HG02759 (cell line): ENCODE results near the gene SCYL1.

Experiments
- ATAC-seq: cut with Tn5 transposase; IDR thresholded peaks from one replicate; pipeline ENCODE4 v1.9.1; 2021; ENCODE audit warnings: mild to moderate bottlenecking, moderate library complexity; ENCODE audit not compliant: unreplicated experiment

The SCYL1 gene

DNA sequence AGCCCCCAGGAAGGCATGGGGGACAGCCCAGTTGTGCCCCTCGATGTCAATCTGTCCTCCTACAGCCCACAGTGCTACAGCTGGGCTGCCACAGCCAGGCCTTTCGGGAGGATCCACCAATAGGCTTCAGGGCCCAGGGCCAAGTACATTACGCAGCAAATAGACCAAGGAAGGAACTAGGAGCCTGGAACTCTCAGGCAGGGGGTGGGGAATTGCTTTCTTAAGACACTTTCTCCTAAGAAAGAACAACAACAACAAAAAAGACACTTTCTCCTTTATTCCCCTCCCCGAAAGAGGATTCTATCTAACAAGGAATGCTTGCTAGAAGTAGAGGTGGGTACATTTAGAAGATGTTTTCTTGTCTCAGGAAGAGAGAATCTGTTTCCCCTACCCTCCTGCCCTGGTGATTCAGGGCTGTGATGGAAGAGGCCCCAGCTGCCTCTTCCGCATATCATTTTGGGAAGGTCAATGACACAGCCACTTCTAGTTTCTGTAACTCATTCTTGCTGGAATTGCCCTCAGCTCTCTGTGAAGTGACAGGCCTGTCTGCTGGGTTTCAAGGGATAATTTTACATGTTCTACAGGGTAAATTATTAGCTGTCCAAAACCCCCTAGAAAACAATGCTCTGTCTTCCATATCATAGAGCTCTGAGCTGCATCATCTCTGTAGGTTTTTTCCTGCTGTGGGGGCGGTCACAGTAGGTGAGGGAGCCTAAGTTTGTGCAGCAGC lies 32.1 kb upstream of the SCYL1 start:
- ATAC-seq = no peak

DNA sequence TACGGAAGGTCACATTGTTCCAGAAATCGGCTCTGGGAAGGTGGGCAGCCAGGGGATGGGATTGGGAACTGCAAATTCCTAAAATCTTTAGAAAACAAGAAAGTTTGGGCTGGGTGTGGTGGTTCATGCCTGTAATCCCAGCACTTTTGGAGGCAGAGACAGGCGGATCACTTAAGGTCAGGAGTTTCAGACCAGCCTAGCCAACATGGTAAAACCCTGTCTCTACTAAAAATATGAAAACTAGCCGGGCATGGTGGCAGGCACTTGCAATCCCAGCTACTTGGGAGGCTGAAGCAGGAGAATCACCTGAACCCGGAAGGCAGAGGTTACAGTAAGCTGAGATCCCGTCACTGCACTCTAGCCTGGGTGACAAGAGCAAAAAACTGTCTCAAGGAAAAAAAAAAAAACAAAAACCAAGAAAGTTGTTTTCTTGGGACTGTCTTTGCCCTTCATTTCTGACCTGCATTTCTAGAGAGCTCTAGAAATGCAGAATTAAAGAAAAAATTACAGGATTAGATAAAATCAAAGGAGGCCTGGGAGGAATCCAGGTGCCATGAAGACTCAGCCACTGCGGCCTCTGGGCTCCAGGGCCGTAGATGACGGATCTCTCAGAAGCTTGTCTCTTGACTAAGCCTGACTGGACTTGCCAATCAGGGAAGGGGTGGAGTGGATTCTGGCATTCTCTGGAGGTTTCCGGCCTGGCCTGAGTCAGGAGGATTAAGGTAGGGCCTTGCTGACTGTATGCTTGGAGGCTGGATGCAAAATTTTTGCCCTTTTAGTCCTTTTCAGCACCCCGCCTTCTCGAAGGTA lies 31.3 kb upstream of the SCYL1 start:
- no peak for ATAC-seq

DNA sequence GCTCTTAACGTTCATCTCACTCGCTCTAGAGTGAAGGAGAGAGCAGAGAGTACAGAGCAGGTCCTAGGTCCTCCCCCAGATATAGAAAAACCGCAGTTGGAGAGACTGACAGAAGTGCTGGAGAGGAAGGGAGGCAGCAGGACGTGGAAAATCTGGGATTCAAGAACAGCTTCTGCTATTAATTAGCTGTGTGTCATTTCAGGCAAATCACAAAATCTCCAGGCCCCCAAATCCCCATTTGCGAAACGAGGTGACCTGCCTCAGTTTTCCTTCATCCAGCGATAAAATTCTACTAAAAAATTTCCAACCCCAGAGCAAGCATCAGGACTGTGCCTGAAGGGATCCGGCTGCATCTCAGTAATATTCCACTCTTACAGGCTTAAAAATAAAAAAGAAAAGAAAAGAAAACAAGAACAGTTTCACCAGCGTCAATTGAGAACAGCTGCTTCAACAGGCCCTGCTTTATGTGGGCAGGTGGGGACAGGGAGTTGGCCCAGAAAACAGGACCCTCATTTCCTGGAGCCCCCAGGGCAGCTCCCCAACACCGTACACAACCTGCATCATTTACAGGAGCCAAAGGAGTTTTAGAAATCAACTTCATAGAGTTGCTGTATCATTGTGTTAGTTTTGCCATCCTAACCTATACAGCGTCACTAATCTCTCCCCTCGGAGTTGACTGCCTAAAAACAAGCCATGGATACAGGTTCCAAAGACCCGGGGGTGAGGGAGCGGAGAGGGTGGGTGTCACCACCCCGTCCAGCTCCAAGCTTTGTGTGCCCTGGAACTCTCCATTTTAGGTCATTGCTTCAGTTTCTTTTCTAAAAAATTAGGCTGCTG lies 28.4 kb upstream of the SCYL1 start:
- ATAC-seq = no peak

DNA sequence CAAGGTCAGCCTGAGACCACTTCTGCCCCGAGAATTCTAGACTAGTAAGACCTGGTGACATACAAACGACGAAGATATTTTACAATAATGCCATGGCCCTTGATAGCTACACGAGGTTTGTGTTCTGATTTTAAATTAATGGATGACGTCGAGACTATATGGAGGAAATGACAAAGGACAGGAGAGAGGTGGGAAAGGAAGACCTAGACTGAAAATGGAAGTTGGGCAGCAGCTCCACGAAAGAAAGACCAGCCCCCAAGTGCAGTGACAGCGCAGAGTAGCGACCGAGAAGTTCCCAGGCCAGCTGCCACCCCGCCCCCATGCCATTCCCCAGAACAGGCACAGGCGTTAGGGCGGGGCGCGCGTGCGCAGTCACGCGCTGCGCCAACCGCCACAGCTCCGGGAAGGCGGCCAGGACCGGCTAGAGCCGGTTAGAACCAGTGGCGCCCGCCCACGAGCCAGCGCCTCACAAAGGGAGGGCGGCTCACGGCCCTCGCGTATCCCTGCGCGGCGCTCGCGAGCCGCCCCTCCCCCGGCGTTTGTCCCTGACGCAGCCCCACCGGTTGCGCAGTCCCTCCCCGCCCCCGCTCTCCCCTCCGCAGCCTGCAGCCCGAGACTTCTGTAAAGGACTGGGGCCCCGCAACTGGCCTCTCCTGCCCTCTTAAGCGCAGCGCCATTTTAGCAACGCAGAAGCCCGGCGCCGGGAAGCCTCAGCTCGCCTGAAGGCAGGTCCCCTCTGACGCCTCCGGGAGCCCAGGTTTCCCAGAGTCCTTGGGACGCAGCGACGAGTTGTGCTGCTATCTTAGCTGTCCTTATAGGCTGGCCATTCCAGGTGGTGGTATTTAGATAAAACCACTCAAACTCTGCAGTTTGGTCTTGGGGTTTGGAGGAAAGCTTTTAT lies 27.5 kb upstream of the SCYL1 start:
- peak; percentile 74 for ATAC-seq

DNA sequence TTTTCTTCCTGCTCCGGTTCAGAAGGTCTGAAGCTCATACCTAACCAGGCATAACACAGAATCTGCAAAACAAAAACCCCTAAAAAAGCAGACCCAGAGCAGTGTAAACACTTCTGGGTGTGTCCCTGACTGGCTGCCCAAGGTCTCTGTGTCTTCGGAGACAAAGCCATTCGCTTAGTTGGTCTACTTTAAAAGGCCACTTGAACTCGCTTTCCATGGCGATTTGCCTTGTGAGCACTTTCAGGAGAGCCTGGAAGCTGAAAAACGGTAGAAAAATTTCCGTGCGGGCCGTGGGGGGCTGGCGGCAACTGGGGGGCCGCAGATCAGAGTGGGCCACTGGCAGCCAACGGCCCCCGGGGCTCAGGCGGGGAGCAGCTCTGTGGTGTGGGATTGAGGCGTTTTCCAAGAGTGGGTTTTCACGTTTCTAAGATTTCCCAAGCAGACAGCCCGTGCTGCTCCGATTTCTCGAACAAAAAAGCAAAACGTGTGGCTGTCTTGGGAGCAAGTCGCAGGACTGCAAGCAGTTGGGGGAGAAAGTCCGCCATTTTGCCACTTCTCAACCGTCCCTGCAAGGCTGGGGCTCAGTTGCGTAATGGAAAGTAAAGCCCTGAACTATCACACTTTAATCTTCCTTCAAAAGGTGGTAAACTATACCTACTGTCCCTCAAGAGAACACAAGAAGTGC lies 26.7 kb upstream of the SCYL1 start:
- no peak for ATAC-seq

DNA sequence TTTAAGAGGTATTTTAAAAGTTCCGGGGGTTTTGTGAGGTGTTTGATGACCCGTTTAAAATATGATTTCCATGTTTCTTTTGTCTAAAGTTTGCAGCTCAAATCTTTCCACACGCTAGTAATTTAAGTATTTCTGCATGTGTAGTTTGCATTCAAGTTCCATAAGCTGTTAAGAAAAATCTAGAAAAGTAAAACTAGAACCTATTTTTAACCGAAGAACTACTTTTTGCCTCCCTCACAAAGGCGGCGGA lies 26.2 kb upstream of the SCYL1 start:
- no peak for ATAC-seq

DNA sequence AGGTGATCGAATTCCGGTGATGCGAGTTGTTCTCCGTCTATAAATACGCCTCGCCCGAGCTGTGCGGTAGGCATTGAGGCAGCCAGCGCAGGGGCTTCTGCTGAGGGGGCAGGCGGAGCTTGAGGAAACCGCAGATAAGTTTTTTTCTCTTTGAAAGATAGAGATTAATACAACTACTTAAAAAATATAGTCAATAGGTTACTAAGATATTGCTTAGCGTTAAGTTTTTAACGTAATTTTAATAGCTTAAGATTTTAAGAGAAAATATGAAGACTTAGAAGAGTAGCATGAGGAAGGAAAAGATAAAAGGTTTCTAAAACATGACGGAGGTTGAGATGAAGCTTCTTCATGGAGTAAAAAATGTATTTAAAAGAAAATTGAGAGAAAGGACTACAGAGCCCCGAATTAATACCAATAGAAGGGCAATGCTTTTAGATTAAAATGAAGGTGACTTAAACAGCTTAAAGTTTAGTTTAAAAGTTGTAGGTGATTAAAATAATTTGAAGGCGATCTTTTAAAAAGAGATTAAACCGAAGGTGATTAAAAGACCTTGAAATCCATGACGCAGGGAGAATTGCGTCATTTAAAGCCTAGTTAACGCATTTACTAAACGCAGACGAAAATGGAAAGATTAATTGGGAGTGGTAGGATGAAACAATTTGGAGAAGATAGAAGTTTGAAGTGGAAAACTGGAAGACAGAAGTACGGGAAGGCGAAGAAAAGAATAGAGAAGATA lies 25.7 kb upstream of the SCYL1 start, which contains the start of gene MALAT1:
MALAT1 (plus strand) TSS at position 69 of the 736 bp plus-strand sequence.
- ATAC-seq = peak; percentile 27

DNA sequence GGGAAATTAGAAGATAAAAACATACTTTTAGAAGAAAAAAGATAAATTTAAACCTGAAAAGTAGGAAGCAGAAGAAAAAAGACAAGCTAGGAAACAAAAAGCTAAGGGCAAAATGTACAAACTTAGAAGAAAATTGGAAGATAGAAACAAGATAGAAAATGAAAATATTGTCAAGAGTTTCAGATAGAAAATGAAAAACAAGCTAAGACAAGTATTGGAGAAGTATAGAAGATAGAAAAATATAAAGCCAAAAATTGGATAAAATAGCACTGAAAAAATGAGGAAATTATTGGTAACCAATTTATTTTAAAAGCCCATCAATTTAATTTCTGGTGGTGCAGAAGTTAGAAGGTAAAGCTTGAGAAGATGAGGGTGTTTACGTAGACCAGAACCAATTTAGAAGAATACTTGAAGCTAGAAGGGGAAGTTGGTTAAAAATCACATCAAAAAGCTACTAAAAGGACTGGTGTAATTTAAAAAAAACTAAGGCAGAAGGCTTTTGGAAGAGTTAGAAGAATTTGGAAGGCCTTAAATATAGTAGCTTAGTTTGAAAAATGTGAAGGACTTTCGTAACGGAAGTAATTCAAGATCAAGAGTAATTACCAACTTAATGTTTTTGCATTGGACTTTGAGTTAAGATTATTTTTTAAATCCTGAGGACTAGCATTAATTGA lies 25.0 kb upstream of the SCYL1 start:
- ATAC-seq = no peak

DNA sequence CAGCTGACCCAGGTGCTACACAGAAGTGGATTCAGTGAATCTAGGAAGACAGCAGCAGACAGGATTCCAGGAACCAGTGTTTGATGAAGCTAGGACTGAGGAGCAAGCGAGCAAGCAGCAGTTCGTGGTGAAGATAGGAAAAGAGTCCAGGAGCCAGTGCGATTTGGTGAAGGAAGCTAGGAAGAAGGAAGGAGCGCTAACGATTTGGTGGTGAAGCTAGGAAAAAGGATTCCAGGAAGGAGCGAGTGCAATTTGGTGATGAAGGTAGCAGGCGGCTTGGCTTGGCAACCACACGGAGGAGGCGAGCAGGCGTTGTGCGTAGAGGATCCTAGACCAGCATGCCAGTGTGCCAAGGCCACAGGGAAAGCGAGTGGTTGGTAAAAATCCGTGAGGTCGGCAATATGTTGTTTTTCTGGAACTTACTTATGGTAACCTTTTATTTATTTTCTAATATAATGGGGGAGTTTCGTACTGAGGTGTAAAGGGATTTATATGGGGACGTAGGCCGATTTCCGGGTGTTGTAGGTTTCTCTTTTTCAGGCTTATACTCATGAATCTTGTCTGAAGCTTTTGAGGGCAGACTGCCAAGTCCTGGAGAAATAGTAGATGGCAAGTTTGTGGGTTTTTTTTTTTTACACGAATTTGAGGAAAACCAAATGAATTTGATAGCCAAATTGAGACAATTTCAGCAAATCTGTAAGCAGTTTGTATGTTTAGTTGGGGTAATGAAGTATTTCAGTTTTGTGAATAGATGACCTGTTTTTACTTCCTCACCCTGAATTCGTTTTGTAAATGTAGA lies 24.3 kb upstream of the SCYL1 start:
- no peak for ATAC-seq

DNA sequence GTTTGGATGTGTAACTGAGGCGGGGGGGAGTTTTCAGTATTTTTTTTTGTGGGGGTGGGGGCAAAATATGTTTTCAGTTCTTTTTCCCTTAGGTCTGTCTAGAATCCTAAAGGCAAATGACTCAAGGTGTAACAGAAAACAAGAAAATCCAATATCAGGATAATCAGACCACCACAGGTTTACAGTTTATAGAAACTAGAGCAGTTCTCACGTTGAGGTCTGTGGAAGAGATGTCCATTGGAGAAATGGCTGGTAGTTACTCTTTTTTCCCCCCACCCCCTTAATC lies 23.8 kb upstream of the SCYL1 start:
- ATAC-seq = no peak

DNA sequence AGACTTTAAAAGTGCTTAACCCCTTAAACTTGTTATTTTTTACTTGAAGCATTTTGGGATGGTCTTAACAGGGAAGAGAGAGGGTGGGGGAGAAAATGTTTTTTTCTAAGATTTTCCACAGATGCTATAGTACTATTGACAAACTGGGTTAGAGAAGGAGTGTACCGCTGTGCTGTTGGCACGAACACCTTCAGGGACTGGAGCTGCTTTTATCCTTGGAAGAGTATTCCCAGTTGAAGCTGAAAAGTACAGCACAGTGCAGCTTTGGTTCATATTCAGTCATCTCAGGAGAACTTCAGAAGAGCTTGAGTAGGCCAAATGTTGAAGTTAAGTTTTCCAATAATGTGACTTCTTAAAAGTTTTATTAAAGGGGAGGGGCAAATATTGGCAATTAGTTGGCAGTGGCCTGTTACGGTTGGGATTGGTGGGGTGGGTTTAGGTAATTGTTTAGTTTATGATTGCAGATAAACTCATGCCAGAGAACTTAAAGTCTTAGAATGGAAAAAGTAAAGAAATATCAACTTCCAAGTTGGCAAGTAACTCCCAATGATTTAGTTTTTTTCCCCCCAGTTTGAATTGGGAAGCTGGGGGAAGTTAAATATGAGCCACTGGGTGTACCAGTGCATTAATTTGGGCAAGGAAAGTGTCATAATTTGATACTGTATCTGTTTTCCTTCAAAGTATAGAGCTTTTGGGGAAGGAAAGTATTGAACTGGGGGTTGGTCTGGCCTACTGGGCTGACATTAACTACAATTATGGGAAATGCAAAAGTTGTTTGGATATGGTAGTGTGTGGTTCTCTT lies 23.2 kb upstream of the SCYL1 start:
- no peak for ATAC-seq

DNA sequence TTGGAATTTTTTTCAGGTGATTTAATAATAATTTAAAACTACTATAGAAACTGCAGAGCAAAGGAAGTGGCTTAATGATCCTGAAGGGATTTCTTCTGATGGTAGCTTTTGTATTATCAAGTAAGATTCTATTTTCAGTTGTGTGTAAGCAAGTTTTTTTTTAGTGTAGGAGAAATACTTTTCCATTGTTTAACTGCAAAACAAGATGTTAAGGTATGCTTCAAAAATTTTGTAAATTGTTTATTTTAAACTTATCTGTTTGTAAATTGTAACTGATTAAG lies 22.7 kb upstream of the SCYL1 start:
- no peak for ATAC-seq

DNA sequence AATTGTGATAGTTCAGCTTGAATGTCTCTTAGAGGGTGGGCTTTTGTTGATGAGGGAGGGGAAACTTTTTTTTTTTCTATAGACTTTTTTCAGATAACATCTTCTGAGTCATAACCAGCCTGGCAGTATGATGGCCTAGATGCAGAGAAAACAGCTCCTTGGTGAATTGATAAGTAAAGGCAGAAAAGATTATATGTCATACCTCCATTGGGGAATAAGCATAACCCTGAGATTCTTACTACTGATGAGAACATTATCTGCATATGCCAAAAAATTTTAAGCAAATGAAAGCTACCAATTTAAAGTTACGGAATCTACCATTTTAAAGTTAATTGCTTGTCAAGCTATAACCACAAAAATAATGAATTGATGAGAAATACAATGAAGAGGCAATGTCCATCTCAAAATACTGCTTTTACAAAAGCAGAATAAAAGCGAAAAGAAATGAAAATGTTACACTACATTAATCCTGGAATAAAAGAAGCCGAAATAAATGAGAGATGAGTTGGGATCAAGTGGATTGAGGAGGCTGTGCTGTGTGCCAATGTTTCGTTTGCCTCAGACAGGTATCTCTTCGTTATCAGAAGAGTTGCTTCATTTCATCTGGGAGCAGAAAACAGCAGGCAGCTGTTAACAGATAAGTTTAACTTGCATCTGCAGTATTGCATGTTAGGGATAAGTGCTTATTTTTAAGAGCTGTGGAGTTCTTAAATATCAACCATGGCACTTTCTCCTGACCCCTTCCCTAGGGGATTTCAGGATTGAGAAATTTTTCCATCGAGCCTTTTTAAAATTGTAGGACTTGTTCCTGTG lies 22.1 kb upstream of the SCYL1 start:
- no peak for ATAC-seq

DNA sequence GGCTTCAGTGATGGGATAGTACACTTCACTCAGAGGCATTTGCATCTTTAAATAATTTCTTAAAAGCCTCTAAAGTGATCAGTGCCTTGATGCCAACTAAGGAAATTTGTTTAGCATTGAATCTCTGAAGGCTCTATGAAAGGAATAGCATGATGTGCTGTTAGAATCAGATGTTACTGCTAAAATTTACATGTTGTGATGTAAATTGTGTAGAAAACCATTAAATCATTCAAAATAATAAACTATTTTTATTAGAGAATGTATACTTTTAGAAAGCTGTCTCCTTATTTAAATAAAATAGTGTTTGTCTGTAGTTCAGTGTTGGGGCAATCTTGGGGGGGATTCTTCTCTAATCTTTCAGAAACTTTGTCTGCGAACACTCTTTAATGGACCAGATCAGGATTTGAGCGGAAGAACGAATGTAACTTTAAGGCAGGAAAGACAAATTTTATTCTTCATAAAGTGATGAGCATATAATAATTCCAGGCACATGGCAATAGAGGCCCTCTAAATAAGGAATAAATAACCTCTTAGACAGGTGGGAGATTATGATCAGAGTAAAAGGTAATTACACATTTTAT lies 21.4 kb upstream of the SCYL1 start:
- ATAC-seq = no peak

DNA sequence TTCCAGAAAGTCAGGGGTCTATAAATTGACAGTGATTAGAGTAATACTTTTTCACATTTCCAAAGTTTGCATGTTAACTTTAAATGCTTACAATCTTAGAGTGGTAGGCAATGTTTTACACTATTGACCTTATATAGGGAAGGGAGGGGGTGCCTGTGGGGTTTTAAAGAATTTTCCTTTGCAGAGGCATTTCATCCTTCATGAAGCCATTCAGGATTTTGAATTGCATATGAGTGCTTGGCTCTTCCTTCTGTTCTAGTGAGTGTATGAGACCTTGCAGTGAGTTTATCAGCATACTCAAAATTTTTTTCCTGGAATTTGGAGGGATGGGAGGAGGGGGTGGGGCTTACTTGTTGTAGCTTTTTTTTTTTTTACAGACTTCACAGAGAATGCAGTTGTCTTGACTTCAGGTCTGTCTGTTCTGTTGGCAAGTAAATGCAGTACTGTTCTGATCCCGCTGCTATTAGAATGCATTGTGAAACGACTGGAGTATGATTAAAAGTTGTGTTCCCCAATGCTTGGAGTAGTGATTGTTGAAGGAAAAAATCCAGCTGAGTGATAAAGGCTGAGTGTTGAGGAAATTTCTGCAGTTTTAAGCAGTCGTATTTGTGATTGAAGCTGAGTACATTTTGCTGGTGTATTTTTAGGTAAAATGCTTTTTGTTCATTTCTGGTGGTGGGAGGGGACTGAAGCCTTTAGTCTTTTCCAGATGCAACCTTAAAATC lies 20.8 kb upstream of the SCYL1 start:
- ATAC-seq = no peak
